GM12874 (cell line): ENCODE measurements around the gene AUTS2.

Source experiments
- CTCF ChIP-seq: IDR thresholded peaks from 2 replicates; pipeline ENCODE4 v1.5.1; 2011; ENCODE audit warnings: low read depth, mild to moderate bottlenecking, control low read depth, low read length, moderate library complexity; ENCODE audit not compliant: insufficient read depth

AUTS2 gene

GRCh38 chr7:70114806-70115205 lies 516.5 kb downstream of the AUTS2 start:
- no peak for TF ChIP-seq CTCF

GRCh38 chr7:70116244-70116643 lies 518.0 kb downstream of the AUTS2 start:
- no peak for TF ChIP-seq CTCF

- no peak for TF ChIP-seq CTCF
Observed at GRCh38 chr7:70116867-70117266, 518.6 kb downstream of the AUTS2 start.

GRCh38 chr7:70120851-70121250 lies 522.6 kb downstream of the AUTS2 start:
- no peak for TF ChIP-seq CTCF

GRCh38 chr7:70131817-70132216 lies 533.5 kb downstream of the AUTS2 start:
- TF ChIP-seq CTCF = no peak

- no peak for TF ChIP-seq CTCF
Observed at GRCh38 chr7:70132226-70132851, 534.1 kb downstream of the AUTS2 start.

- TF ChIP-seq CTCF = no peak
Observed at GRCh38 chr7:70132852-70133690, 534.8 kb downstream of the AUTS2 start.
